ENCODE data around the gene NUP214. TPM values are rescaled to one million over a fixed set of nuclear protein-coding genes. Genes with fewer than 3 reads are reported as not detected.
"Not testable (repeated sequence)": the region's sequence is repeated elsewhere in the genome, so short reads cannot be mapped to it uniquely, and the experiment has no call there.

Gene NUP214
- total RNA-seq, 2 experiments from 2014 or later: 40.2 to 41.1 TPM

DNA sequence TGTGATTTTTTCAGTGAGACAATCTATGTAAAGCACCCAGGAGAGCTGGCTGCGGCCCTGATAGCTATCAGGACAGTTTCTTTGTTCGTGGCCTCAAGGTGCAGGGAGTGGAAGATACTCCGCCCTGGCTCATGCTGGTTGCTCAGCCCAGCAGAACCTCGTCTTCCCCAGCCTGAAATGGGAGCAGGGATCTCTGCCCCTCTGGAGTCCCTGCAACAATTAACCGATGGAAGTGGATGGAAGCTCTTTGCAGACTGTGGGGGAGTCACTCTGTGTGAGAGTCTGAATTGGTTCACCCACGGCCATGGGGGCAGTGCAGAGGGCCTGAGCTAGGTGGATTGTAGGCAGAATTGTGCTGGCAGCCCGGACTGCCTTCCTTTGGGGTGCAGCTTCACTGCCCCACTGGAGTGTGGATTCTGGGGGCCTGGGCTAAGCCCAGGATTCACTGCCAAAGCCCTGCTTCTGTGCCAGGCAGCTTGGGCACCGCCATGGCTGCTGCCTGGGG lies 26.2 kb upstream of the NUP214 start:
- Mint-ChIP-seq H3K27me3 (ENCODE audit: low read depth) (peaks cover 26% of the 10 kb centered on the region), H3K9me3 (no peaks in the 10 kb centered on the region), H3K36me3 (ENCODE audit: low read depth) (no peaks in the 10 kb centered on the region), H3K4me1 (ENCODE audit: low read depth) (peaks cover 3% of the 10 kb centered on the region), H3K4me3 (no peak overlapping the region), H3K27ac (no peak overlapping the region)
- intact Hi-C loops (cut with micrococcal nuclease): no loop called here
- no peak for DNase-seq
- CTCF ChIA-PET: interaction anchor here (1.0 to 1.4 kb wide), 3 partner anchors 42 to 493 kb away, joined by 3 to 4 read pairs (median 3); no protein-coding TSS in a partner anchor

DNA sequence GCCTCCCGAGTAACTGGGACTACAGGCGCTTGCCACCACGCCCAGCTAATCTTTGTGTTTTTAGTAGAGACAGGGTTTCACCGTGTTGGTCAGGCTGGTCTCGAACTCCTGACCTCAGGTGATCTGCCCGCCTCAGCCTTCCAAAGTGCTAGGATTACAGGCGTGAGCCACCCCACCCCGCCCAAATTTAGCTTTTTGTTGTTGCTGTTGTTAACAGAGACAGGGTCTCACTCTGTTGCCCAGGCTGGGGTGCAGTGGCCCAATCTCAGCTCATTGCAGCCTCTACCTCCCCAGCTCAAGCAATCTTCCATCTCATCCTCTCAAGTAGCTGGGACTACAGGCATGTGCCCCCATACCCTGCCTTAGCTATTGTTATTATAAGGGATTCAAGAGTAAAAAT lies 25.5 kb upstream of the NUP214 start:
- intact Hi-C loops (cut with micrococcal nuclease): not testable (repeated sequence)

DNA sequence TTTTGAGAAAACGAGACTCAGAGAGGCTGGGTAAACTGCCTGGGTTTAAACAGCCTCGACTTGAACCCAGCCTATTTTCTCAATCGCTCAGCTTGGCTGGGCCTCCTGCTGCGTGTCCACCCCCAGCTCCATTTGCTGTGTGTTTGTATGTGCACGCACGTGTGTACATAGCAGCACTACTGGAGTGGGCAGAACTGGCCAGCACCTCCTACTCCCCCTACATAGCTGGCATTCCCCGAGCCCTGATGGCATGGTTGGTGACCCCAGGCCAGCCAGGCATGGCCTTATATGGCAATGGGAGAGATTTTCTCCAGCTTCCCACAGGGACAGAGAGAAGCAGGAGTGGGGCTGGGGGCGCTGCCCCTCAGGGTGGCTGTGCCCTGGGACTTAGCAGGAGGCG lies 24.9 kb upstream of the NUP214 start:
- H3K9me3 Mint-ChIP-seq: no peaks in the 10 kb centered on the region
- peaks cover 16% of the 10 kb centered on the region for H3K27me3 Mint-ChIP-seq (ENCODE audit: low read depth)
- H3K27ac Mint-ChIP-seq: no peak overlapping the region

More for the DNA sequence above, 25.5 kb upstream of the NUP214 start:
- CTCF ChIA-PET: interaction anchor here (1.2 kb wide), 1 partner anchor 493 kb away, joined by 3 read pairs; no protein-coding TSS in a partner anchor
- H3K27ac Mint-ChIP-seq; H3K4me1 Mint-ChIP-seq (ENCODE audit: low read depth); H3K36me3 Mint-ChIP-seq (ENCODE audit: low read depth); H3K4me3 Mint-ChIP-seq; DNase-seq; H3K9me3 Mint-ChIP-seq: not testable (repeated sequence)
- peaks cover 22% of the 10 kb centered on the region for H3K27me3 Mint-ChIP-seq (ENCODE audit: low read depth)

DNA sequence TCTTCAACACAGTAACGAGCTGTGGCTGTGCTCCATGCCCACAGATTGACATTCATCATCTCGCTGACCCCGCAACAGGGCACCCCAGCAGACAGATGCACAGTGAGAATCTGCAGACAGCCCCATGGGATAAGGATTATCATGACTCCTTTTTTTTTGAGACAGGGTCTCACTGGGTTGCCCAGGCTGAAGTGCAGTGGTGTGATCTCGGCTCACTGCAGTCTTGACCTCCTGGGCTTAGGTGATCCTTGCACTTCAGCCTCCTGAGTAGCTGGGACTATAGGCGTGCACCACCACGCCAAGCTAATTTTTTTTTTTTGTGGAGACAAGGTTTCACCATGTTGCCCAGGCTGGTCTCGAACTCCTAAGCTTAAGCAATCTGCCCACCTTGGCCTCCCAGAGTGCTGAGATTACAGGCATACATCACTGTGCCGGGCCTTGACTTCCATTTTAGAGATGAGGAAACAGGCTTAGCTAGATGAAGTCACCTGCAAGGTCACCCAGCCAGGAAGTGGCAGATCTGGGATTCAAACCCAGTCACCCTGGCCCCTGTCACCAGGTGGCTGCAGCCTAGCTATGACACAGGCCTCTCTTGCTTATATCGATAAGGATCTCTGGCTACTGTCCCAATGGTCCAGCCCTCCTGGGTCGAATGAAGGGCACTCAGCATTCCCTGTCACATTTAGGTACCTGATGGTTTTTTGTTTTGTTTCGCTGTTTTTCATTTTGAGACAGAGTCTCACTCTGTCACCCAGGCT lies 24.0 kb upstream of the NUP214 start:
- no peak for DNase-seq
- Mint-ChIP-seq H3K9me3 (no peaks in the 10 kb centered on the region), H3K36me3 (ENCODE audit: low read depth) (no peaks in the 10 kb centered on the region), H3K27ac (no peak overlapping the region), H3K27me3 (ENCODE audit: low read depth) (peaks cover 10% of the 10 kb centered on the region), H3K4me3 (no peak overlapping the region), H3K4me1 (ENCODE audit: low read depth) (no peaks in the 10 kb centered on the region)
- intact Hi-C loops (cut with micrococcal nuclease): no loop called here
- CTCF ChIA-PET: interaction anchor here (0.6 kb wide), 1 partner anchor 104 kb away, joined by 3 read pairs; no protein-coding TSS in a partner anchor

More for the DNA sequence above, 24.9 kb upstream of the NUP214 start:
- intact Hi-C loops (cut with micrococcal nuclease): no loop called here
- Mint-ChIP-seq H3K4me1 (ENCODE audit: low read depth) (peaks cover 3% of the 10 kb centered on the region), H3K36me3 (ENCODE audit: low read depth) (no peaks in the 10 kb centered on the region), H3K4me3 (no peak overlapping the region)
- DNase-seq: no peak
- CTCF ChIA-PET: no interaction called here

DNA sequence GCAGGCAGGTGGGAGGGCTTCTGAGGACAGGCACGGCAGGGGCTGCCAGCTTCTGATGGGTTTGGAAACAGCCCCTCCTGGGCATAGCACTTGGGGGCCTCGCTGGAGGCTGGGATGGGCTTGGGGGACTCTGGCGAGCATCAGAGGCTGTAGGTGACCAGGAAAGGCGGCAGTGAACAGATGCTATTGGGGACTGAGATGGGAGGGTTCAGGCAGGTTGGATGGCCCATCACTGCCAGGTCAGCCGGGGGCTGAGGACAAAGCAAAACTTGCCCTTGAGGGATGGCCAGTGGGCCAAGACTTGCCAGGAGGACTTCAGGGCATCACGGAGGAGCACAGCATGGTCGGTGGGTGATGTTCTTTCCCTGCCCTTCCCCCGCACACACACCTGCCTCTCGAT lies 22.4 kb upstream of the NUP214 start:
- Mint-ChIP-seq H3K4me1 (ENCODE audit: low read depth) (no peaks in the 10 kb centered on the region), H3K27me3 (ENCODE audit: low read depth) (no peaks in the 10 kb centered on the region), H3K4me3 (no peak overlapping the region), H3K9me3 (no peaks in the 10 kb centered on the region), H3K27ac (no peak overlapping the region), H3K36me3 (ENCODE audit: low read depth) (no peaks in the 10 kb centered on the region)
- DNase-seq: no peak
- intact Hi-C loops (cut with micrococcal nuclease): no loop called here
- CTCF ChIA-PET: no interaction called here

DNA sequence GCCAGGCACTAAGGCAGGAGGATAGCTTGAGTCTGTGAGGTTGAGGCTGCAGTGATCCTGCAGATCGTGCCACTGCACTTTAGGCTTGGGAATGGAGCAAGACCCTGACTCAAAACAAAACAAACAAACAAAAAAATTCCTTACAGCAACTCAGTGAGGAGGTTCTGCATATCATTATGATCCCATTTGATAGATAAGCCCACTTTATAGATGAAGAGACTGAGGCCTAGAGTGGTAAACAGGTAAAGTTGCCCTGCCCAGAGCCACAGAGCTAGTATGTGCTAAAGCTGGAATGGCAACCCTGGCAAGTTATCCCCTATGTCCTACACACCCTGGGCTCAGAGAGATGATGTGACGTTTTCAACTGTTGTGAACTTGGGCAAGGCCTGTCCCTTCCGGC lies 21.9 kb upstream of the NUP214 start:
- Mint-ChIP-seq H3K27me3 (ENCODE audit: low read depth) (no peaks in the 10 kb centered on the region), H3K27ac (no peak overlapping the region), H3K4me3 (no peak overlapping the region), H3K9me3 (no peaks in the 10 kb centered on the region), H3K36me3 (ENCODE audit: low read depth) (no peaks in the 10 kb centered on the region), H3K4me1 (ENCODE audit: low read depth) (no peaks in the 10 kb centered on the region)
- CTCF ChIA-PET: no interaction called here
- intact Hi-C loops (cut with micrococcal nuclease): no loop called here
- DNase-seq: no peak

DNA sequence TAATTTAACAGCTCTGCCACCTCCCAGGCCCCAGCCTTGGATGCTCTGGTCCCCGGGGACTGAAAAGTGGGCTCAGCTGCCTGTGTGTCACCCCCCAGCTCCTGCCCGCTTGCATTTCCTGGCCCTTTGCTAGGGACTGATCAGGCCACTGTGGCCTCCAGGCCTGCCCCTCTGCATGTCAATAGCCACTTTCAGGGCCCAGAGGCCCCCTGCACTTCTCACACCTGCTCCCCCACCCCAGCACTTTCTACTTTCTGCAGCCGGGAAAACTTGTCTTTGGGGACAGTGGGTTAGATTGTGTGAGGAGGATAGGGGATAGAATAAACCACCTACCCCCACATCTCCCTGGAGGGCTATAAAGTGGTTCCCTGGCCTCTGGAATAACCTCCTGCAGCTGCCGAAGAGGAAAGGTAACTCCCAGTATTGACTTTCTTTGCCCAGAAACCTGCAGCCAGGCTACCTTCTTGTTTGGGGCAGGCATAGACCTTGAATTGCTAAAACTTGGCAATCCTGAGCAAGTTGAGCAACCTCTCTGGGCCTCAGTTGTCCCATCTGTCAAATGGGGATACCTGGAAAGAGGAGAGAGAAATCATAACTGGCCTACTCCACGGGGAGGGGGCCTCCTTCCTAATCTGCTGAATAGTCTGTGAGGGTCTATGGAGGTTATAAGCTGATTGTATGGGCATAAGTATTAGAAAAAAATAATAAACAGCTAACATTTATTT lies 21.2 kb upstream of the NUP214 start:
- Mint-ChIP-seq H3K36me3 (ENCODE audit: low read depth) (no peaks in the 10 kb centered on the region), H3K4me3 (no peak overlapping the region), H3K27ac (no peak overlapping the region), H3K27me3 (ENCODE audit: low read depth) (no peaks in the 10 kb centered on the region), H3K9me3 (no peaks in the 10 kb centered on the region), H3K4me1 (ENCODE audit: low read depth) (no peaks in the 10 kb centered on the region)
- CTCF ChIA-PET: no interaction called here
- intact Hi-C loops (cut with micrococcal nuclease): no loop called here
- DNase-seq: no peak

DNA sequence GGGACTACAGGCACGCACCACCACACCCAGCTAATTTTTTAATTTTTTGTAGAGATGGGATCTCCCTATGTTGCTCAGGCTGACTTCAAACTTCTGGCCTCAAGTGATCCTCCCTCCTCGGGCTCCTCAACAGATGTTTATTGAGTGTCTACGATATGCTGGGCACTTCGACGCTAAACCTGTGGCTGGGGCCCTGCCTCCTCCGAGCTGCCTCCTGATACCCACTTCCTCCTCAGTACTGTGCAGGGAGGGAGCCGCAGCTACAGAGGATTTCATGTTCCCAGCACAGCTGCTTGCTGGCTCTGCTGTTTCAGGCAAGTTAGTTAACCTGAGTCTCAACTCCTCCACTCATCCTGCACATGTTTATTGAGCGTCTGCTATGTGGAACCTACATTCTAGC lies 19.4 kb upstream of the NUP214 start:
- no peak overlapping the region for H3K4me3 Mint-ChIP-seq
- no peaks in the 10 kb centered on the region for H3K27me3 Mint-ChIP-seq (ENCODE audit: low read depth)
- DNase-seq: no peak
- CTCF ChIA-PET: no interaction called here
- no peaks in the 10 kb centered on the region for H3K36me3 Mint-ChIP-seq (ENCODE audit: low read depth)
- no peaks in the 10 kb centered on the region for H3K9me3 Mint-ChIP-seq
- no peaks in the 10 kb centered on the region for H3K4me1 Mint-ChIP-seq (ENCODE audit: low read depth)
- intact Hi-C loops (cut with micrococcal nuclease): no loop called here
- H3K27ac Mint-ChIP-seq: no peak overlapping the region

DNA sequence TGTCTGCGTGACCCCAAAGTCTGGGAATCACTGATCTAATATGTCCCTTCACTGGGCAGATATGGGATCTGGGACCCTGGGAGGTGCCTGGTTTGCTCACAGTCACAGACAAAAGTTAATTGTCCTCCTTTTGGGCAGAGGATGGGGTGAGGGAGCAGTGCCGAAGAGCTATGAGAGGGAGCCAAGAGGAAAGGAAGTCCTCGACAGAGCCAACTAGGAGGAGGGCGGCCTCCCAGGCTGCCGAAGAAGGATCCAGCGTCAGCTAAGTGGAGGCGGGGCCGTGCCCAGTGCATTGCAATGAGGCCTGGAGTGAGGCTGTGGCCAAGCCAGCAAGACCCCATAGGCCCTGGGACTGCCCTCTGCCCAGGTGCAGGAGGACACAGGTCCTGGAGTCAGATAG lies 17.6 kb upstream of the NUP214 start:
- no peaks in the 10 kb centered on the region for H3K9me3 Mint-ChIP-seq
- no peak overlapping the region for H3K27ac Mint-ChIP-seq
- no peaks in the 10 kb centered on the region for H3K27me3 Mint-ChIP-seq (ENCODE audit: low read depth)
- no peak overlapping the region for H3K4me3 Mint-ChIP-seq
- CTCF ChIA-PET: interaction anchor here (1.3 kb wide), 1 partner anchor 51 kb away, joined by 3 read pairs; no protein-coding TSS in a partner anchor
- no peak for DNase-seq
- H3K36me3 Mint-ChIP-seq (ENCODE audit: low read depth): no peaks in the 10 kb centered on the region
- H3K4me1 Mint-ChIP-seq (ENCODE audit: low read depth): no peaks in the 10 kb centered on the region
- intact Hi-C loops (cut with micrococcal nuclease): no loop called here

DNA sequence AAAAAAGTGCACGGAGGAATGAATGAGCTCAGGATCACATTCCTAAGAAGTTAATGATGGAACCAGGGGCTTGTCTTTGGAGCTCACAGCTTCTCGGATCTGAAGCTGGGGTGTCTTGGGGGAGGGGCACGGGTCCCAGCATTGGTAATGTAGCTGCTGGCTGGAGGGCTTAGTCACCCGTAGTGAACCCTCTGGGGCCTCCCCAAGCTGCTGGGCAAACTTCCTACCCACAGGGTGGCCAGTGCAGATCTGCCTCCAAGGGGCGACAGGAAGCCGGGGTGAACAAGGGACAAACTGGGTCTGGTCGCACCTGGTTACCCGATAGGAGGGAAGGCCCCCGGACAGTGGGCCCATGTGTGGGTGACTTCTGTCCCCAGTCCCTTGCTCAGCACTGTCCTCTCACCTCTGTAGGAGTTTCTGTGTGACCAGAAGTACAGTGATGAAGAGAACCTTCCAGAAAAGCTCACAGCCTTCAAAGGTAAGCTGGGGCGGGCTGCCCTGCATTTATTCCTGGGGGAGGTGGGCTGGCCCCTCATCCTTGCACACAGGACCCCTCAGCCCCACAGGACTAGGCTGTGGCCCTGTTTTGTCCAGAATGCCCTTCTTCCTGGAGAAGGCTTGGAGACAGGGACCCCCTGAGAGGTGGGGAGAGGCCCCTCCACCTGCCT lies 14.1 kb upstream of the NUP214 start:
- Mint-ChIP-seq H3K9me3 (no peaks in the 10 kb centered on the region), H3K36me3 (ENCODE audit: low read depth) (no peaks in the 10 kb centered on the region), H3K27me3 (ENCODE audit: low read depth) (no peaks in the 10 kb centered on the region), H3K4me3 (no peak overlapping the region), H3K27ac (no peak overlapping the region), H3K4me1 (ENCODE audit: low read depth) (no peaks in the 10 kb centered on the region)
- DNase-seq: no peak
- CTCF ChIA-PET: interaction anchor here (0.6 kb wide), 1 partner anchor 146 kb away, joined by 3 read pairs; no protein-coding TSS in a partner anchor
- intact Hi-C loops (cut with micrococcal nuclease): no loop called here

DNA sequence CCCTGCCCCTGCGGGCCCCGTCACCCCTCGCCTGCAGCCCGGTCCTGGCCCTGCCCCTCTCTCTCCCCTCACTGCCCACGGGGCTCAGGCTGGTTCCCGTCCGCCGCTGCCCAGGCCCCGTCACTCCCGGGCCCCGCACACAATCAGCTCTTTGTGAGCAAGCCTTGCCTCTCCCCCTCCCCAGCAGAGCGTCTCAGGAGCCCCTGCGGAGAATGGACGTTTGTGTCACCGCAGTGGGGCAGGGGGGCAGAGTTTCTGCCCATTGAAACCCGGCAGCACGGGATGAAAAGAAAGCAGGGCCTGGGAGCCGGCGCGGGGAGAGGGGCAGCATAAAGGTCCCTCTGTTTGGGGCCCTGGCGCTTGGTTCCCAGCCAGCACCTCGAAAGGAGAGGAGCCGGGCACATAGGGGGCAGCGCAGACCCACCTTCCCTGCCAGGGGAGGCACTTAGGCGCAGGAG lies 13.5 kb upstream of the NUP214 start:
- Mint-ChIP-seq H3K27me3 (ENCODE audit: low read depth) (no peaks in the 10 kb centered on the region), H3K4me3 (no peak overlapping the region), H3K9me3 (no peaks in the 10 kb centered on the region), H3K27ac (no peak overlapping the region), H3K36me3 (ENCODE audit: low read depth) (no peaks in the 10 kb centered on the region), H3K4me1 (ENCODE audit: low read depth) (no peaks in the 10 kb centered on the region)
- DNase-seq: no peak
- intact Hi-C loops (cut with micrococcal nuclease): no loop called here
- CTCF ChIA-PET: no interaction called here

DNA sequence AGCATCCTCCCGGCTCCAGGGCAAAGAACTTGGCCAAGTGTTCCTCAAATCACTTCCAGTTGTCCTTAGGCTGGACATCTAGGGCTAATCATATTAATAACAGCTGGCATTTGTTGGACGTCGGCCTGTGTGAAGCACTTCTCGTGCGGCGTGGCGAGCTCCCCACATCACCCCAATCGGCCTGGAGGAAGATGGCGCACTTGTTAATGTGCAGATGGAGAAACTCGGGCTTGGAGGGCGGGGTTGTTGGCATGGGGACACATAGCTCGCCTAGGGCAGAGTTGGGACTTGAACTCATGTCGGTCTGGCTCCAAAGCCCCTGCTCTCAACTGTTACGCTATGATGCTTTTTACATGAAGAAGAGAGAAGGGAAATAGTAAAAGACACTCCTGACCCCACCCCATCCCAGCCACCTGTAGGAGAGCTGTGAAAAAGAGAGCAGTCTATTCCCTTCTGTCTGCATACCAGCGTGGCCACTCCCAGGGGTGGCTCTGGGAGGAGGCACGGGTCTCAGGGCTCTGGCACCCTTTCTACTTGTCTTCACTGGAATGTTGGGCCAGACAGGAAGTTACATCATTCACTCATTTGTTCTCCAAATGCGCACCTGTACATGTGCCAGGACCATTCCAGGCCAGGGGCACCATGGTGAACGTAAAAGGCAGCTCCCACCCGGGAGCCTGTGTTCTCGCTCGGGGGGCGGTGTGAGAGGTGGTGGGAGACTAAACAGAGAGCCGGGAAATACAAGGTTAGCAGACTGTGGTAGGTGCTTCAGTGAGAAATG lies 12.8 kb upstream of the NUP214 start:
- Mint-ChIP-seq H3K27me3 (ENCODE audit: low read depth) (no peaks in the 10 kb centered on the region), H3K36me3 (ENCODE audit: low read depth) (no peaks in the 10 kb centered on the region), H3K9me3 (no peaks in the 10 kb centered on the region), H3K4me3 (no peak overlapping the region), H3K27ac (no peak overlapping the region), H3K4me1 (ENCODE audit: low read depth) (no peaks in the 10 kb centered on the region)
- intact Hi-C loops (cut with micrococcal nuclease): no loop called here
- CTCF ChIA-PET: no interaction called here
- no peak for DNase-seq

Measured in activated naive CD4-positive, alpha-beta T cell treated with anti-CD3 and anti-CD28 coated beads for 36 hours (primary cell).